CD8-positive, alpha-beta memory T cell (primary cell): ENCODE results near the gene AK1. TPM values are rescaled to one million over a fixed set of nuclear protein-coding genes. Genes with fewer than 3 reads are reported as not detected.
A peak's percentile ranks its signal among the peaks of the same experiment; 100 is the strongest.

Experiments
- CTCF ChIA-PET: fragments of 350-600 bp; sonication (Branson Sonifier 250); formaldehyde crosslinking; loops from one replicate; lab custom pipeline; 2021; ENCODE audit warnings: antibody characterized with exemption; lab: Charles Lee
- POLR2A ChIA-PET: fragments of 350-600 bp; sonication (Branson Sonifier 250); formaldehyde crosslinking; loops from one replicate; lab custom pipeline; 2021; ENCODE audit warnings: antibody characterized with exemption; lab: Charles Lee
- DNase-seq, 5 donors: peaks; one replicate each; pipeline versions ENCODE4 v3.0.0 to v3.0.0-alpha.2; 2020 to 2022; ENCODE audit warnings: mixed read lengths in 1 of 5
- H3K27ac ChIP-seq: one replicate; pipeline ENCODE4 v1.7.0; 2013; ENCODE audit warnings: low read depth, mild to moderate bottlenecking, low read length, moderate library complexity
- H3K27me3 ChIP-seq: 2 replicates; pipeline ENCODE4 v1.7.0; 2013; ENCODE audit warnings: low read length, mild to moderate bottlenecking; ENCODE audit not compliant: insufficient read depth, poor library complexity, severe bottlenecking
- H3K36me3 ChIP-seq: 2 replicates; pipeline ENCODE4 v1.7.0; 2013; ENCODE audit warnings: mild to moderate bottlenecking, low read length, moderate library complexity; ENCODE audit not compliant: insufficient read depth
- H3K4me1 ChIP-seq: 2 replicates; pipeline ENCODE4 v1.7.0; 2013; ENCODE audit warnings: mild to moderate bottlenecking, low read length, moderate library complexity; ENCODE audit not compliant: insufficient read depth
- H3K4me3 ChIP-seq: 2 replicates; pipeline ENCODE4 v1.7.0; 2013; ENCODE audit warnings: mild to moderate bottlenecking, low read length
- H3K9me3 ChIP-seq: 2 replicates; pipeline ENCODE4 v1.7.0; 2013; ENCODE audit warnings: mild to moderate bottlenecking, low read length
- H3K27ac Mint-ChIP-seq, 8 donors: one replicate each; pipeline ENCODE4 v1.8.0; 2020 to 2021; ENCODE audit warnings: mixed read lengths in 8 of 8, mild to moderate bottlenecking in 6 of 8, inconsistent platforms in 3 of 8, moderate library complexity in 3 of 8
- H3K27me3 Mint-ChIP-seq, 2 donors: one replicate each; pipeline ENCODE4 v1.8.0; 2020 to 2021; ENCODE audit warnings: mixed read lengths in 2 of 2, mild to moderate bottlenecking in 1 of 2, moderate library complexity in 1 of 2
- H3K36me3 Mint-ChIP-seq, 3 donors: one replicate each; pipeline ENCODE4 v1.8.0; 2020 to 2021; ENCODE audit warnings: mixed read lengths in 3 of 3, inconsistent platforms in 1 of 3, mild to moderate bottlenecking in 1 of 3
- H3K4me1 Mint-ChIP-seq, 3 donors: one replicate each; pipeline ENCODE4 v1.8.0; 2020 to 2021; ENCODE audit warnings: mixed read lengths in 3 of 3, inconsistent platforms in 1 of 3, mild to moderate bottlenecking in 1 of 3
- H3K4me3 Mint-ChIP-seq, 7 donors: one replicate each; pipeline ENCODE4 v1.8.0; 2020 to 2021; ENCODE audit warnings: mixed read lengths in 7 of 7, mild to moderate bottlenecking in 6 of 7, moderate library complexity in 4 of 7, inconsistent platforms in 2 of 7
- H3K9me3 Mint-ChIP-seq, 5 donors: one replicate each; pipeline ENCODE4 v1.8.0; 2020 to 2022; ENCODE audit warnings: mixed read lengths in 5 of 5, mild to moderate bottlenecking in 3 of 5, moderate library complexity in 2 of 5, inconsistent platforms in 1 of 5
- polyA plus RNA-seq: library from polyadenylated mRNA; unstranded; fragments of 300-500 nt; fragmentation: Illumina TruSeq; gene quantifications from one replicate; pipeline ENCODE4 v1.2.3, GENCODE V29; 2021
- total RNA-seq, 2 experiments: library from RNA; stranded (reverse); gene quantifications; one replicate each; pipeline ENCODE4 v1.2.3, GENCODE V29; 2021

Gene AK1
- total and polyA plus RNA-seq, 3 experiments from 2014 or later, result 0.23 to 20.0 (median 15.8) TPM

DNA sequence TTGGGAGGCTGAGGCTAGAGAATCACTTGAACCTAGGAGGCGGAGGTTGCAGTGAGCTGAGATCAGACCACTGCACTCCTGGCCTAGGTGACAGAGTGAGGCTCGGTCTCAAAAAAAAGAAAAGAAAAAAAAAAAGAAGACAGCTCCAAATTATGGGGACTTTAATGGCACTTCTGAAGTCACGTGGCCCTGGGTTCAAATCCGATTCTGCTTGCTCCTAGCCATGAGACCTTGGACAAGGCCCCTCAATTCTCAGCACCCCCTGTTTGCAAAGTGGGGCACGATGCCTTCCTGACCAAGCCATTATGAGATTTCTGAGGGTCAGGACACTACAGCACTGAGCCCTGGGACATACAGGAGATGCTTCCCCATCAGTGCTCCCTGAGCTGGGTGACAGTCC is 22.0 kb downstream of the AK1 start:
- Histone ChIP-seq H3K27ac (no peak overlapping the region), H3K36me3 (no peaks in the 10 kb centered on the region), H3K9me3 (no peaks in the 10 kb centered on the region), H3K4me3 (no peak overlapping the region), H3K27me3 (no peaks in the 10 kb centered on the region), H3K4me1 (peaks cover 27% of the 10 kb centered on the region)
- H3K27ac Mint-ChIP-seq, result peak overlapping the region in 6 of 8 donors; percentile 15 to 88 (median 80)
- no peak for DNase-seq
- H3K4me1 Mint-ChIP-seq, result peaks cover 22 to 46% (median 28%) of the 10 kb centered on the region in 3 donors
- H3K9me3 Mint-ChIP-seq, result peaks cover 0 to 2% (median 0%) of the 10 kb centered on the region in 5 donors
- POLR2A ChIA-PET, result interaction anchor here (0.7 kb wide), 1 partner anchor 51 kb away, joined by 6 read pairs; no protein-coding TSS in a partner anchor
- H3K4me3 Mint-ChIP-seq, result peak overlapping the region in 5 of 7 donors; percentile 40 to 51 (median 47)
- CTCF ChIA-PET, result interaction anchor here (1.0 to 2.0 kb wide), 4 partner anchors 11 to 120 kb away, joined by 4 to 13 read pairs (median 8); partner anchors contain the start of genes CDK9 and TOR2A
- no peaks in the 10 kb centered on the region for H3K27me3 Mint-ChIP-seq
- H3K36me3 Mint-ChIP-seq, result peaks cover 0 to 6% (median under 1%) of the 10 kb centered on the region in 3 donors

DNA sequence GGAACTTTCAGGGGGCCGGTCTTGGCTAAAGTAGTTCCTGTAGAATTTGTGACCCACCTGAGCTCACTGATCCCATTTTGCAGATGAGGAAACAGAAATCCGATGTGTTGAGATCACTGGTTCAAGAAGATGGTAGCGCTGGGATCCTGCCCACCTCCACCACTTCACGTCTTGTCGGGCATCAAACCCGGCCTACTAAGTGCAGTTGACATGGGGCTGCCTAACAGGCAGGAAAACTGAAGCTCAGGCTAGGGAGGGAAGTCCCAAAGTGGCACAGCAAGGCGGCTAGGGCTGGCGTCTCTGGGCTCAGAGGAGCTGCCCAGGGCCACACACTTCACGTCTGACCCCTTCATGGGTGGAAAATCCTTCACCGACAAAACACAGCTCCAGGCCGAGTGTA is 22.5 kb downstream of the AK1 start:
- DNase-seq, result no peak
- ChIA-PET POLR2A (no interaction called here), CTCF (interaction anchor here (1.0 to 2.0 kb wide), 4 partner anchors 12 to 120 kb away, joined by 4 to 13 read pairs (median 8); partner anchors contain the start of genes CDK9 and TOR2A)
- Histone ChIP-seq H3K9me3 (peaks cover under 1% of the 10 kb centered on the region), H3K27me3 (no peaks in the 10 kb centered on the region), H3K27ac (no peak overlapping the region), H3K36me3 (no peaks in the 10 kb centered on the region), H3K4me3 (peak overlapping the region; percentile 39), H3K4me1 (peaks cover 25% of the 10 kb centered on the region)
- Mint-ChIP-seq H3K4me1 (peaks cover 20 to 43% (median 28%) of the 10 kb centered on the region in 3 donors), H3K4me3 (peak overlapping the region in 6 of 7 donors; percentile 31 to 85 (median 50)), H3K36me3 (peaks cover 0 to 8% (median 2%) of the 10 kb centered on the region in 3 donors), H3K27me3 (no peaks in the 10 kb centered on the region), H3K9me3 (peaks cover 0 to 5% (median 0%) of the 10 kb centered on the region in 5 donors), H3K27ac (peak overlapping the region in 4 of 8 donors; percentile 55 to 84 (median 77))

DNA sequence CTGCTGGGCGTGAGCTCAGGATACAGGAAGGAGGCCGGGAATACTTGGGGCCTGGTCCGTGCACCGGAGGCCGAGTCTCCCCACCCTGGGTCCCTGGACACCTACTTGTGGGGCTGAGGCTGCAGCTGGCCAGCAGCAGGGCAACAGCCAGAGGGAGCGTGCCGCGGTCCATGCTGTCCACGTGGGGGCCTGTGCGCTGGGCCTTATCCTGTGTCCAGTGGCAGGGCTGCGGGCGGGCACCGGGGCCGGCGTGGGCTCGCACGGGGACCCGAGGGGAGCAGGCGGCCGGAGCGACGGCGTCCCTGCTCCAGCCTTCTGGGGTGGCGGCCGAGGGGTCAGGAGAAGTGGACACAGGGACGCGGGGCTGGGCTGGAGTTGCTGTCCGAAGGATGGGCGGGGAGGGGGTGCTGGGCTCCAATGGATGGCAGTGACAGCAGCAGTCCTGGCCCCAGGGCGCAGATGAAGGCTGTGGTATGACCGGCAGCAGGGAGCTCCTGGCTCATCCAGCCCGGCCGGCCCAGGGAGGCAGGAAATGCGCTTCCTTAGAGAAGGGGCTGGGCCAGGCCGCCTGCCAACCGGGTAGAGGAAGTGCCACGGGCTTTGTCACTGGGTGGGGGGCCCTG is 23.2 kb downstream of the AK1 start, which contains the start of gene ENG:
Gene ENG, minus strand, starts transcription at position 475 of the 623 bp plus-strand sequence. Its CDS starts 303 bp downstream, at position 172.
- Histone ChIP-seq H3K9me3 (peaks cover 7% of the 10 kb centered on the region), H3K27ac (no peak within 1 kb of the TSS), H3K27me3 (no peaks in the 10 kb centered on the region), H3K4me3 (peak within 1 kb of the TSS; percentile 72), H3K36me3 (no peaks in the 10 kb centered on the region), H3K4me1 (peaks cover 25% of the 10 kb centered on the region)
- ChIA-PET POLR2A (no interaction called here), CTCF (interaction anchor here (1.0 to 2.3 kb wide), 5 partner anchors 15 to 119 kb away, joined by 3 to 13 read pairs (median 9); partner anchors contain the start of gene TOR2A)
- DNase-seq, result peak in 1 of 5 donors; percentile 14
- H3K27ac Mint-ChIP-seq, result peak within 1 kb of the TSS; percentile 72 to 96 (median 88)
- peaks cover 3 to 10% (median 5%) of the 10 kb centered on the region in 3 donors for H3K36me3 Mint-ChIP-seq
- H3K9me3 Mint-ChIP-seq, result peaks cover 2 to 11% (median 3%) of the 10 kb centered on the region in 5 donors
- peaks cover 20 to 43% (median 31%) of the 10 kb centered on the region in 3 donors for H3K4me1 Mint-ChIP-seq
- H3K4me3 Mint-ChIP-seq, result peak within 1 kb of the TSS; percentile 83 to 95 (median 85)
- H3K27me3 Mint-ChIP-seq, result no peaks in the 10 kb centered on the region

DNA sequence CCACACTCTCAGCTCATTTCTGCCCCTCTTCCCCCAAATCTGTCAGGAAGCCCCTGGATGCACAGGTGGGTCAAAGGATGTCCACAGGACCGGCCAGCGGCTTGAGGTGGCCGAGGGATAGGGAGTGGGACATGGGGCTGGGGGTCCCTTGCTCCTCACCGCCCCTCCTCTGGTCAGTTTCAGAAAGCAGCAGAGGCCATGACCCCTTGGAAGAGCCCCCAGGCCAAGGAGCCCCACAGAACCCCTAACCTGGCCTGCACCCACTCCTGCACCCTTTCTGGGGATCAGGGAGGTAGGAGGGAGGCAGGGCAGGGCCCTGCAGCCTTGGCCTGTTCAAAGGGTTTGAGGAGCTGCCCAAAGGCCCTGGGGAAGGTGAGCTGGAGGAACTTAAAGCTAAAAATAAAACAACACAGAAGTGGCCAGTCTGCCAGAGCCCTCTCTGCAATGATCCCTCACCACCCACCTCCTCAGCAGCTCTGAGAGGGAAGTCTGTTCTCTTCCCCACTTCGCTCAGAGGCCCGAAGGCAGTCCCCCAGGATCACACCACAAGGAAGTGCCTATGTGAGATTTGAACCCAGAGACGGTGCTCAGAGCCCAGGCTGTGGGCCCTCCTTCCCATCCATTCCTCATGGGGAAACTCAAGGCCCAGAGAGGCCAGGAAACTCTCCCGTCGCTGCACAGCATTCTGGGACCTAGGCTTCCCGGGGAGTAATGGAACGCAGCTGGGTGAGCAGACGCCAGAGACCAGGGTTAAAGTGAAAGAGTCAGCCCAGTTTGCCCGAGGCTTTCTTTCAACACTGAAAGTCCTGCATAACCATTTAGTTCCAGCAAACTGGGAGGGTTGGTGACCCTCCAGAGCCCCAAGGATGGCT is 23.9 kb downstream of the AK1 start:
- Mint-ChIP-seq H3K36me3 (peaks cover 11 to 17% (median 12%) of the 10 kb centered on the region in 3 donors), H3K9me3 (peaks cover 5 to 16% (median 11%) of the 10 kb centered on the region in 5 donors), H3K27ac (peak overlapping the region; percentile 33 to 96 (median 87)), H3K27me3 (peaks cover 0 to 2% of the 10 kb centered on the region in 2 donors), H3K4me3 (peak overlapping the region; percentile 83 to 95 (median 85)), H3K4me1 (peaks cover 19 to 38% (median 33%) of the 10 kb centered on the region in 3 donors)
- ChIA-PET CTCF (interaction anchor here (1.0 to 2.3 kb wide), 5 partner anchors 11 to 118 kb away, joined by 3 to 10 read pairs (median 4); partner anchors contain the start of gene TOR2A), POLR2A (no interaction called here)
- H3K36me3 ChIP-seq, result no peaks in the 10 kb centered on the region
- DNase-seq, result peak in 1 of 5 donors; percentile 7
- peaks cover 25% of the 10 kb centered on the region for H3K4me1 ChIP-seq
- peaks cover 13% of the 10 kb centered on the region for H3K9me3 ChIP-seq
- peak overlapping the region; percentile 72 for H3K4me3 ChIP-seq
- H3K27ac ChIP-seq, result no peak overlapping the region
- H3K27me3 ChIP-seq, result no peaks in the 10 kb centered on the region

DNA sequence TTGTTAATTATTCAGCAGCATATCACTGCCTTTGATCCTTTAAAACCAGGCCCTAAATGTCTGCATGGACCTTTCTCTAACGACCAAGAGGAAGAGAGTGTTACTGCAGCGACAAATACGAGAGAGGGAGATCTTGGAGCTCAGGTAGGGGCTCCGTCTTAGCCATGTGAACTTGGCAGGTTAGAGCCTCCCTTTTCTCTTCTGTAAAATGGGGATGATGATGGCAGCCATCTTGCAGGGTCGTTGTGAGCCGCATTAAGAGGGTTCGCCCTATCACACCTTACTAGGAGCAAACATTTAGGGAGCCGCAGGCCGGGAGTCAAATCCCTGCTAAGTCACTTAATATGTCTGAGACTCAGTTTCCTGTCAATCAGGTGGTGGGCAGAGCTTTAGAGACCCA is 24.6 kb downstream of the AK1 start:
- Histone ChIP-seq H3K27ac (no peak overlapping the region), H3K36me3 (no peaks in the 10 kb centered on the region), H3K4me3 (no peak overlapping the region), H3K27me3 (no peaks in the 10 kb centered on the region), H3K4me1 (peaks cover 25% of the 10 kb centered on the region), H3K9me3 (peaks cover 13% of the 10 kb centered on the region)
- peak overlapping the region; percentile 30 to 85 (median 61) for H3K4me3 Mint-ChIP-seq
- ChIA-PET POLR2A (no interaction called here), CTCF (interaction anchor here (1.5 to 2.3 kb wide), 3 partner anchors 12 to 68 kb away, joined by 3 to 9 read pairs (median 4); no protein-coding TSS in a partner anchor)
- peaks cover 5 to 16% (median 12%) of the 10 kb centered on the region in 5 donors for H3K9me3 Mint-ChIP-seq
- peak overlapping the region in 6 of 8 donors; percentile 24 to 78 (median 56) for H3K27ac Mint-ChIP-seq
- peaks cover 0 to 2% of the 10 kb centered on the region in 2 donors for H3K27me3 Mint-ChIP-seq
- peaks cover 19 to 38% (median 33%) of the 10 kb centered on the region in 3 donors for H3K4me1 Mint-ChIP-seq
- peaks cover 13 to 17% (median 16%) of the 10 kb centered on the region in 3 donors for H3K36me3 Mint-ChIP-seq
- DNase-seq, result no peak

DNA sequence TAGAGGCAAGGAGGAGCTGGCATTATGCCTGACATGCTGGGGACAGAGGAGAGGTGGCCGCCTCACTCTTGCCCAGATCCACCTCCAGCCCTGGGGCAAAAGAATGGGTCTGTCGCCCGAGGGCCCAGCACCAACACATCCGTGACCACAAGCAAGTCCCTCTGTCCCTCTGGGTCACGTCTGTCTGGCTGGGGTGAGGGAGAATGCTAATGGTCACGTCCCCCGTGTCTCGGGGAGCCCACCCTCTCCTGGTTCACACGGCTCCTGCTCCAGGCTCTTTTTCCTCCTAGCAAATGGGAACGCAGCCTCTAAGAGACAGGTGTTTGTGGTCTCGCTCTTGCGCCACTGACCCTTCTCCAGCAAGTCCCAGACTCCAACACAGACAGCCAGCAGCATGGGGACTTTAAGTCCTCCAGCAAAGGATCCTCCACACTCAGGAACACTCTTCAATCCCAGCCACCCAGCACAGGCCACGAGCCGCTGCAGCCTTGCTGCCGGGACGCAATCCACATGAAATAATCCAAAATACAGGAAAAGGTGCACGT is 27.1 kb downstream of the AK1 start:
- no peaks in the 10 kb centered on the region for H3K36me3 ChIP-seq
- Mint-ChIP-seq H3K4me3 (no peak overlapping the region), H3K36me3 (peaks cover 13 to 17% (median 16%) of the 10 kb centered on the region in 3 donors), H3K4me1 (peaks cover 11 to 26% (median 25%) of the 10 kb centered on the region in 3 donors), H3K27me3 (peaks cover 0 to 2% of the 10 kb centered on the region in 2 donors), H3K9me3 (peaks cover 5 to 16% (median 12%) of the 10 kb centered on the region in 5 donors), H3K27ac (peak overlapping the region in 1 of 8 donors; percentile 3)
- H3K27me3 ChIP-seq, result no peaks in the 10 kb centered on the region
- no peak overlapping the region for H3K27ac ChIP-seq
- peaks cover 13% of the 10 kb centered on the region for H3K9me3 ChIP-seq
- POLR2A ChIA-PET, result no interaction called here
- no peak overlapping the region for H3K4me3 ChIP-seq
- peaks cover 6% of the 10 kb centered on the region for H3K4me1 ChIP-seq
- CTCF ChIA-PET, result interaction anchor here (1.1 kb wide), 1 partner anchor 63 kb away, joined by 3 read pairs; no protein-coding TSS in a partner anchor
- no peak for DNase-seq
